Measurements from ENCODE around the gene DCC.

Gene DCC

GRCh38 chr18:52715991-52716390, 376.0 kb downstream of the DCC start:
- DNase-seq, result no peak

- no peak for DNase-seq
Observed at GRCh38 chr18:52716973-52717372, 377.0 kb downstream of the DCC start.

- no peak for DNase-seq
Observed at GRCh38 chr18:52722904-52723303, 382.9 kb downstream of the DCC start.

GRCh38 chr18:52723550-52723970, 383.6 kb downstream of the DCC start:
- DNase-seq, result no peak

GRCh38 chr18:52730972-52731619, 391.1 kb downstream of the DCC start:
- no peak for DNase-seq

- no peak for DNase-seq
Observed at GRCh38 chr18:52738946-52739345, 398.9 kb downstream of the DCC start.

GRCh38 chr18:52746986-52747385, 407.0 kb downstream of the DCC start:
- DNase-seq, result no peak

GRCh38 chr18:52747869-52748268, 407.9 kb downstream of the DCC start:
- no peak for DNase-seq

- DNase-seq, result no peak
Observed at GRCh38 chr18:52748343-52748742, 408.3 kb downstream of the DCC start.

- no peak for DNase-seq
Observed at GRCh38 chr18:52749542-52749941, 409.5 kb downstream of the DCC start.

- DNase-seq, result no peak
Observed at GRCh38 chr18:52750995-52751394, 411.0 kb downstream of the DCC start.

GRCh38 chr18:52764316-52764715, 424.3 kb downstream of the DCC start:
- DNase-seq, result no peak

GRCh38 chr18:52766002-52766545, 426.1 kb downstream of the DCC start:
- no peak for DNase-seq

GRCh38 chr18:52781113-52781512, 441.1 kb downstream of the DCC start:
- DNase-seq, result no peak

- no peak for DNase-seq
Observed at GRCh38 chr18:52791321-52791720, 451.3 kb downstream of the DCC start.

- DNase-seq, result no peak
Observed at GRCh38 chr18:52812834-52813233, 472.8 kb downstream of the DCC start.

- DNase-seq, result no peak
Observed at GRCh38 chr18:52813635-52814416, 473.8 kb downstream of the DCC start.

GRCh38 chr18:52815651-52816050, 475.7 kb downstream of the DCC start:
- no peak for DNase-seq

GRCh38 chr18:52816121-52816520, 476.1 kb downstream of the DCC start:
- no peak for DNase-seq

GRCh38 chr18:52822160-52822559, 482.2 kb downstream of the DCC start:
- no peak for DNase-seq

- DNase-seq, result no peak
Observed at GRCh38 chr18:52824126-52824525, 484.1 kb downstream of the DCC start.

- no peak for DNase-seq
Observed at GRCh38 chr18:52826994-52827393, 487.0 kb downstream of the DCC start.

GRCh38 chr18:52829320-52829719, 489.3 kb downstream of the DCC start:
- no peak for DNase-seq

GRCh38 chr18:52829876-52830405, 489.9 kb downstream of the DCC start:
- DNase-seq, result no peak

All from CD4-positive, alpha-beta T cell treated with Interferon gamma for 1 hour (primary cell).